ENCODE results near the gene MALT1.

MALT1 gene

GRCh38 chr18:58723810-58724602 lies 52.7 kb downstream of the MALT1 start:
- TF ChIP-seq, protein P1, sequence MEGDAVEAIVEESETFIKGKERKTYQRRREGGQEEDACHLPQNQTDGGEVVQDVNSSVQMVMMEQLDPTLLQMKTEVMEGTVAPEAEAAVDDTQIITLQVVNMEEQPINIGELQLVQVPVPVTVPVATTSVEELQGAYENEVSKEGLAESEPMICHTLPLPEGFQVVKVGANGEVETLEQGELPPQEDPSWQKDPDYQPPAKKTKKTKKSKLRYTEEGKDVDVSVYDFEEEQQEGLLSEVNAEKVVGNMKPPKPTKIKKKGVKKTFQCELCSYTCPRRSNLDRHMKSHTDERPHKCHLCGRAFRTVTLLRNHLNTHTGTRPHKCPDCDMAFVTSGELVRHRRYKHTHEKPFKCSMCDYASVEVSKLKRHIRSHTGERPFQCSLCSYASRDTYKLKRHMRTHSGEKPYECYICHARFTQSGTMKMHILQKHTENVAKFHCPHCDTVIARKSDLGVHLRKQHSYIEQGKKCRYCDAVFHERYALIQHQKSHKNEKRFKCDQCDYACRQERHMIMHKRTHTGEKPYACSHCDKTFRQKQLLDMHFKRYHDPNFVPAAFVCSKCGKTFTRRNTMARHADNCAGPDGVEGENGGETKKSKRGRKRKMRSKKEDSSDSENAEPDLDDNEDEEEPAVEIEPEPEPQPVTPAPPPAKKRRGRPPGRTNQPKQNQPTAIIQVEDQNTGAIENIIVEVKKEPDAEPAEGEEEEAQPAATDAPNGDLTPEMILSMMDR (IDR thresholded peaks at IDR 0.05; ENCODE audit: low read depth, low read length) = no peak
- no peak for DNase-seq (ENCODE audit: extremely low read depth, low read depth)

GRCh38 chr18:58726671-58727070 lies 55.4 kb downstream of the MALT1 start:
- TF ChIP-seq, protein P1 (IDR thresholded peaks at IDR 0.05; ENCODE audit: low read depth, low read length) = no peak
- no peak for DNase-seq (ENCODE audit: extremely low read depth, low read depth)

DNA sequence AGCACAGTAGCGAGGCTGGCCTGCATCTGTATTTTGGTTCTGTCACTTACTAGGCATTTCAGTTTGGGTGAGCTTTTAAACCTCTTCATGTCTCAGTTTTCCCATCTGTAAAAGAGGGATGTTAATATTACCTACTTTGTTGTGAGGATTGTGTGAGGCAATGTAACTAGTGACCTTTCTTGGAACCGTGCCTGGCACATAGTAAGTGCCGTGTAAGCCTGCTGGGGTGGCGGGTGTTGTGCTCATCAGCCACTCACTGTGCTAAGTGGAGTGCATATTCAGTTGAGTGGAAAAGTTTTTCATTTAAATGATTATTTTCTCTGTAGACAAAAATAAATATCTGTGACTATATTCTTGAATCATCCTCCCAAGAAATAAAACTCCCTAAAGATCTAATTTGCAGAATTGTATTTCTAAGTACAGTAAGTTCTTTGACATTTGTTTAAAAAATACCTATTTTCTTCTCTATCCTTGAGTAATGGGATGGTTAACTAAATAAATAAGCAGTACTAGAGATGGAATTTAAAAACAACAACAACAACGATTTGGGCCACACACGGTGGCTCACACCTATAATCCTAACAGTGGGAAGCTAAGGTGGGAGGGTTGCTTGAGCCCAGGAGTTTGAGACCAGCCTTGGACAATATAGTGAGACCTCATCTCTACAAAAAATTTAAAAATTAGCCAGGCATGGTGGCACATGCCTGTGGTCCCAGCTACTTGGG lies 56.7 kb downstream of the MALT1 start:
- TF ChIP-seq, protein P1 (IDR thresholded peaks at IDR 0.05; ENCODE audit: low read depth, low read length) = no peak
- DNase-seq (ENCODE audit: extremely low read depth, low read depth) = no peak

DNA sequence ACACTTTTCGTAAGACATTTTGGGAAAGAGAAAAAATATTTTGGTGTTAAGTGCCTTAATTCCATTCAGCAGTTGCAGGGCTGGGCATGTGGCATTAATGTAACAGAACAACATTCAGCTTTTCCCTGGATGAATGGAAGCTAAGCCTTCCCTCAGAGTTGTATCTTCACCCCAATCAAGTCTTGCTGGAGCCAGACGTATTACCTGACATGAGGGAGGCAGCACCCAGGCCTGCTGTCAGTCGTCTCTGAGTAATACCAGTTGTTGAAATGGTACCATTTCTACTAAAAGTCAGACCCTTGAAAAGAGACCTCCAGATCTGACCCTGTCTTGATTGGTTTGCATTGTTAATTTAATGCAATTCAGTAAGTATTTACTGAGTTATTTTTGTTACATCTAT lies 57.5 kb downstream of the MALT1 start:
- TF ChIP-seq, protein P1 (IDR thresholded peaks at IDR 0.05; ENCODE audit: low read depth, low read length) = no peak
- DNase-seq (ENCODE audit: extremely low read depth, low read depth) = no peak

DNA sequence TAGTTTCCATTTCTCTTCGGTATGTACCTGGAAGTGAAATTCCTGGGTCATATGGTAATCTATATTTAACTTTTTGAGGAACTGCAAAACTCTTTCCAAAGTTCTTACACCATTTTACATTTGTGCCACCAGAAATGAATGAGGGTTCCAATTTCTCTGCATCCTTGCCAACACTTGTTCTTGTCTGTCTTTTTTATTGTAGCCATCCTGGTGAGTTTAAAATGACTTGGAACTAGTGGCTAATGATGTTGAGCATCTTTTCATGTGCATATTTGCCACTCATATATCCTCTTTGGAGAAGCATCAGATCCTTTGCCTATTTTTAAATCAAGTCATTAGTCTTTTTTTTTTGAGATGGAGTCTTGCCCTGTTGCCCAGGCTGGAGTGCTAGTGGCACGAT lies 59.4 kb downstream of the MALT1 start:
- TF ChIP-seq, protein P1 (IDR thresholded peaks at IDR 0.05; ENCODE audit: low read depth, low read length) = no peak

GRCh38 chr18:58732471-58732870 lies 61.2 kb downstream of the MALT1 start:
- no peak for DNase-seq (ENCODE audit: extremely low read depth, low read depth)
- TF ChIP-seq, protein P1 (IDR thresholded peaks at IDR 0.05; ENCODE audit: low read depth, low read length) = no peak

More for the DNA sequence above, 59.4 kb downstream of the MALT1 start:
- DNase-seq (ENCODE audit: extremely low read depth, low read depth) = no peak

DNA sequence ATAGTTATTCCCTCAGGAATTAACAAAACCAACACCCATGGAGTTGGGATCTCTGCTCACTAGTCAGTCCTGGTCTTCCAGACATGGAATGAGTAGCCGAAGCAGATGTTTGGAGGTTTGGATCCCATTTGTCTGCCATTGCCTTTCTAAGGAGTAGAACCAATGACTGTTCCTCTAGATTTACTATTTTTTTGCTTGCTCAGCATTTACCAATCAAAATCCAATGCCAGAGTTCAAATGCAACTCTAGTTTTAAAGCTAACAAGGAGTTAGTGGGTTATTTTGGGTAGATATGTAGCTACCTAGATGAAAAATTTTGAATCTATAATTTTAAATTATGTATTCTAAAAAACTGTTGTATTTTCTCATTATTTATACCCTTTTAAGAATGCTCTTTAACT lies 62.6 kb downstream of the MALT1 start:
- TF ChIP-seq, protein P1 (IDR thresholded peaks at IDR 0.05; ENCODE audit: low read depth, low read length) = no peak
- DNase-seq (ENCODE audit: extremely low read depth, low read depth) = no peak

Measured in AG09319 (cell line).